ENCODE data around the gene ELAVL2. TPM values are rescaled to one million over a fixed set of nuclear protein-coding genes. Genes with fewer than 3 reads are reported as not detected.

The ELAVL2 gene
- total RNA-seq, 1 experiment from 2014 or later: 16.8 TPM

DNA sequence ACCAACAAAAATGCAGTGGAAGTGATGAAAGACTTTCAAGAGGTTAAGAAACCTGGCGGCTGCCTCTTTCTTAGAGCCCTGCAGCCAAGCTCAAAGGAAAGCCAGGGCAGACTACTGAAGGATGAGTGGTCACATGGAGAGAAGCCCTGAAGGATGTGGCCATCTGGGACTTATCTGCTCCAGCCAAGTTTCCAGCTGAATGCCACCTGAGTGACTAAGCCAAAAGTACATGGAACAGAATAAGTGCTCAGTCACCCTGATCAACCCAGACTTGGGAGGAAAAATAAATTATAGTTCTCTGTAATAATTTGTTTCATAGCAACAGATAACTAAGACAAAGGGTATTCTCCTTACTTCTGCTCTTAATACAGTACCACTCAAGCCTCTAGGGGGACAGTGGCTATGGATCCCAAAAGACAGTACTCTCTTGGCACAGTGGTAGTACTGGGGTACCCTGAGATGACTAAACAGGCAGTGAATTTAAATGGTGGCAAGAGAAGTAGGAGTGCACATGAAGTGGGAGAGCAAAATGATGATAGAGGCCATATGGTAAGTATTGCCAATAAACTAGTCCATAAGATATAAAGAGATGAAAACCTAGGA is 182.3 kb downstream of the ELAVL2 start:
- Histone ChIP-seq H3K4ac (ENCODE audit: low read depth, low read length) (no peak overlapping the region), H3K56ac (ENCODE audit: insufficient read length, low read depth, low read length) (no peak overlapping the region), H3K27me3 (ENCODE audit: insufficient read depth, low read length) (no peaks in the 10 kb centered on the region; the same call in 1 of the 2 replicates), H4K8ac (replicated peaks; ENCODE audit: insufficient read length, low read depth, low read length) (no peak overlapping the region), H3K4me2 (ENCODE audit: insufficient read depth, insufficient read length, low read length) (no peak overlapping the region), H4K91ac (ENCODE audit: insufficient read length, low read depth, low read length) (no peak overlapping the region), H3K79me1 (ENCODE audit: insufficient read depth, low read depth, low read length, poor library complexity, severe bottlenecking) (no peaks in the 10 kb centered on the region), H2AK5ac (ENCODE audit: insufficient read length, low read length) (no peak overlapping the region), H2AFZ (ENCODE audit: low read length) (no peak overlapping the region), H3K9me3 (ENCODE audit: control insufficient read depth, low read depth, low read length) (no peaks in the 10 kb centered on the region), H3K23me2 (ENCODE audit: insufficient read length, low read depth, low read length, poor library complexity, severe bottlenecking) (no peaks in the 10 kb centered on the region), H3K18ac (ENCODE audit: insufficient read length, low read depth, low read length) (no peak overlapping the region), H2BK20ac (ENCODE audit: low read depth, low read length, poor library complexity, severe bottlenecking) (no peak overlapping the region), H3K14ac (ENCODE audit: insufficient read depth, low read length) (no peak overlapping the region), H4K20me1 (ENCODE audit: control insufficient read depth, insufficient read depth, insufficient read length) (no peaks in the 10 kb centered on the region), H3K27ac (ENCODE audit: insufficient read length, low read depth, low read length) (no peak overlapping the region), H3K4me1 (ENCODE audit: insufficient read depth, low read length) (no peaks in the 10 kb centered on the region), H3K23ac (ENCODE audit: insufficient read length, low read depth, low read length) (no peak overlapping the region), H2BK15ac (ENCODE audit: low read depth, low read length) (no peak overlapping the region), H4K5ac (ENCODE audit: insufficient read length, low read depth, low read length) (no peak overlapping the region), H3K79me2 (ENCODE audit: insufficient read depth, low read length) (no peaks in the 10 kb centered on the region), H2BK120ac (ENCODE audit: low read depth, low read length, poor library complexity, severe bottlenecking) (no peak overlapping the region), H2BK5ac (ENCODE audit: insufficient read length, low read length) (no peak overlapping the region), H3K9ac (ENCODE audit: extremely low read depth, insufficient read length, low read length) (no peak overlapping the region), H2BK12ac (ENCODE audit: insufficient read length, low read depth, low read length) (no peak overlapping the region), H3T11ph (ENCODE audit: low read length) (no peak overlapping the region)
- TF ChIP-seq, protein P1, sequence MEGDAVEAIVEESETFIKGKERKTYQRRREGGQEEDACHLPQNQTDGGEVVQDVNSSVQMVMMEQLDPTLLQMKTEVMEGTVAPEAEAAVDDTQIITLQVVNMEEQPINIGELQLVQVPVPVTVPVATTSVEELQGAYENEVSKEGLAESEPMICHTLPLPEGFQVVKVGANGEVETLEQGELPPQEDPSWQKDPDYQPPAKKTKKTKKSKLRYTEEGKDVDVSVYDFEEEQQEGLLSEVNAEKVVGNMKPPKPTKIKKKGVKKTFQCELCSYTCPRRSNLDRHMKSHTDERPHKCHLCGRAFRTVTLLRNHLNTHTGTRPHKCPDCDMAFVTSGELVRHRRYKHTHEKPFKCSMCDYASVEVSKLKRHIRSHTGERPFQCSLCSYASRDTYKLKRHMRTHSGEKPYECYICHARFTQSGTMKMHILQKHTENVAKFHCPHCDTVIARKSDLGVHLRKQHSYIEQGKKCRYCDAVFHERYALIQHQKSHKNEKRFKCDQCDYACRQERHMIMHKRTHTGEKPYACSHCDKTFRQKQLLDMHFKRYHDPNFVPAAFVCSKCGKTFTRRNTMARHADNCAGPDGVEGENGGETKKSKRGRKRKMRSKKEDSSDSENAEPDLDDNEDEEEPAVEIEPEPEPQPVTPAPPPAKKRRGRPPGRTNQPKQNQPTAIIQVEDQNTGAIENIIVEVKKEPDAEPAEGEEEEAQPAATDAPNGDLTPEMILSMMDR (conservative IDR thresholded peaks at IDR 0.05): peak; percentile 39; the same call in 2 of the 3 replicates
- H3K4me3 Mint-ChIP-seq: no peak overlapping the region
- no peaks in the 10 kb centered on the region for H3K27me3 Mint-ChIP-seq (ENCODE audit: low read depth)
- H3K27ac Mint-ChIP-seq: peak overlapping the region in 1 of 3 experiments; percentile 65; a peak in 2 of 7 replicates
- H3K4me1 Mint-ChIP-seq: no peaks in the 10 kb centered on the region
- DNase-seq: no peak
- WGBS (ENCODE audit: extremely low coverage, insufficient read length, low lambda C conversion rate): no CpG with 5 or more reads among the region's 1 CpG
- no peaks in the 10 kb centered on the region for H3K9me3 Mint-ChIP-seq
- H3K36me3 Mint-ChIP-seq (ENCODE audit: insufficient read depth in 1 of 3, low read depth in 3 of 3): peaks cover 26 to 53% (median 26%) of the 10 kb centered on the region in 3 experiments
